NCI-H748 treated with DMSO at 0.1 percent for 48 hours (cell line): ENCODE measurements around the gene RAB1A.

Experiments used
- DNase-seq: peaks from one replicate; lab custom pipeline; 2025; lab: John Stamatoyannopoulos, UW

Gene RAB1A

GRCh38 chr2:65093211-65093610, 36.7 kb downstream of the RAB1A start:
- no peak for DNase-seq

- no peak for DNase-seq
Measured at GRCh38 chr2:65092791-65093190, 37.1 kb downstream of the RAB1A start.

GRCh38 chr2:65085148-65085547, 44.8 kb downstream of the RAB1A start:
- DNase-seq: no peak

GRCh38 chr2:65081232-65081685, 48.6 kb downstream of the RAB1A start:
- DNase-seq: no peak

GRCh38 chr2:65079017-65079416, 50.9 kb downstream of the RAB1A start:
- DNase-seq: no peak

- DNase-seq: no peak
Measured at GRCh38 chr2:65077898-65078297, 52.0 kb downstream of the RAB1A start.

- DNase-seq: no peak
Measured at GRCh38 chr2:65076345-65076710, 53.6 kb downstream of the RAB1A start.

- DNase-seq: no peak
Measured at GRCh38 chr2:65075605-65076344, 54.1 kb downstream of the RAB1A start.

GRCh38 chr2:65075176-65075575, 54.7 kb downstream of the RAB1A start:
- DNase-seq: no peak

- no peak for DNase-seq
Measured at GRCh38 chr2:65073879-65074565, 55.9 kb downstream of the RAB1A start.

GRCh38 chr2:65072181-65072970, 57.5 kb downstream of the RAB1A start:
- DNase-seq: no peak

- DNase-seq: no peak
Measured at GRCh38 chr2:65071499-65072180, 58.3 kb downstream of the RAB1A start.

GRCh38 chr2:65070856-65071255, 59.0 kb downstream of the RAB1A start:
- no peak for DNase-seq

- DNase-seq: no peak
Measured at GRCh38 chr2:65070172-65070830, 59.6 kb downstream of the RAB1A start.

- DNase-seq: no peak
Measured at GRCh38 chr2:65069439-65069824, 60.5 kb downstream of the RAB1A start.

GRCh38 chr2:65067806-65068553, 61.9 kb downstream of the RAB1A start:
- no peak for DNase-seq

GRCh38 chr2:65064728-65065552, 65.0 kb downstream of the RAB1A start:
- no peak for DNase-seq

GRCh38 chr2:65062843-65063825, 66.8 kb downstream of the RAB1A start:
- DNase-seq: no peak

GRCh38 chr2:65061910-65062339, 68.0 kb downstream of the RAB1A start:
- DNase-seq: no peak
